Kidney tubule cell (primary cell): Measurements from ENCODE around the gene DTNB.
"Not testable (repeated sequence)": the region's sequence is repeated elsewhere in the genome, so short reads cannot be mapped to it uniquely, and the experiment has no call there.

Experiments used
- DNase-seq: peaks from one replicate; pipeline ENCODE4 v3.0.0-alpha.2; 2018; ENCODE audit warnings: low spot score

Gene DTNB

DNA sequence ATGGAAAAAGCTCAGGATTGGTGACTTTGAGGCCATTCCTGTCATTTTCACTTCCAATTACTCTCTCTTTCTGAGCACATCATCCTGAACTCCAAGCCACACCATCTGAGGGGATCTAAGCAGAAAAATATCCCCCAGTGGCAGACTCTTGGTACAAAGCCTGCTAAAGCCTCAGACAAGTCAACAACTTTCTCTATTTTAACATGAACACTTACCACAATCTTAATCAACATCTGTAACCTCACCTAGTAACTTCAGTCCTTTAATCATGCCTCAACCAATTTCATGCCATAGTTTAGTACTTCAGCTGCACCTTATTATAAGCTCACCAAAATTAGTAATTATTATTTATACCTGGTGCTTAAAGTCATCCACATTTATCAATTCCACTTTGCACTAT is 128.9 kb downstream of the DTNB start:
- no peak for DNase-seq

DNA sequence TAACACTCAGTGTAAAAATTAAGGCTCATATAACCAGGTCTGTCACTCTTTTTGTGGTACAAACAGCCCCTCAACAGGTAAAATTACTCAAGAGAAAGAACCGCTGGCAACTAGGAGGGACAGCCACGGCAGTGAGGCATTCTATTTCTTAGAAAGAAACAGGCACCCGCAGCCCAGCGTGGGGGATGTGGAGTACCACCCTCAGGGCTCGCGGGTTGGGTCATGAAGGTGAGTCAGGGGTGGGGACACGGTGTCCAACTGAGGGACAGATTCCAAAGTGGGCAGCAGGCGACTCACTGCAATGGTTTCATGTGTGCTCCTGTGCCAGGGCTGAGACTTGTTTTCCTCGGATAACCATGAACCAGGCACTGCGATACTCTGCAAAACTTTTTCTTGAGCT is 129.4 kb downstream of the DTNB start:
- DNase-seq: no peak

DNA sequence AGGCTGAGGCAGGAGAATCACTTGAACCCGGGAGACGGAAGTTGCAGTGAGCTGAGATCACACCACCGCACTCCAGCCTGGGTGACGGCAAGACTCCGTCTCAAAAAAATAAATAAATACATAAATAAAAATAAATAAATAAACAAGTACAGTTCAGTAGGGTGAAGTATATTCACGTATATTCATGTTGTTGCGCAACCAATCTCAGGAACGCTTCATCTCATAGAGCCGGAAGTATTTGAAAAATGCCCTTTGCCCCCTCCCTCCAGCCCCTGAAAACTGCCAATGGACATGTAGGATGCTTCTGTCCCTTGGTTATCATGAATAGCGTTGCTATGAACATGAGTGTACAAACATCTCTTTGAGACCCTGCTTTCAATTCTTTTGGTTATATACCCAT is 132.0 kb downstream of the DTNB start:
- DNase-seq: no peak

DNA sequence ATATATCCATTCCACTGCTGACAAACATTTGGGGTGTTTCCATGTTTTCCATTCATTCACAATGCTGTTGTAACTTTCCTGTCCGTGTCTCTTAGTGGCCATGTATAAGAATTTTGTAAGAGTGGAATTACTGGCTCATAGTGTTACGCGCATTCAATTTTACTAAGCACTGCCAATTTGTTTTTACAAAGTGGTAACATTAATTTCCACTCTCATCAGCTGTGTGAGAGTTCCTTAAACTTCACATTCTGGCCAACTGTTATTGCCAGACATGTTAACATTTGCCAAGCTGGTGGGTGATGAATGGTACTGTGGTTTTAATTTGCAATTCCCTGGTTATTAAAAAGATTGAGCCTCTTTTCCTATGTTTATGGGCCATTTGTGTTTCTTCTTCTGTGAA is 134.2 kb downstream of the DTNB start:
- no peak for DNase-seq

DNA sequence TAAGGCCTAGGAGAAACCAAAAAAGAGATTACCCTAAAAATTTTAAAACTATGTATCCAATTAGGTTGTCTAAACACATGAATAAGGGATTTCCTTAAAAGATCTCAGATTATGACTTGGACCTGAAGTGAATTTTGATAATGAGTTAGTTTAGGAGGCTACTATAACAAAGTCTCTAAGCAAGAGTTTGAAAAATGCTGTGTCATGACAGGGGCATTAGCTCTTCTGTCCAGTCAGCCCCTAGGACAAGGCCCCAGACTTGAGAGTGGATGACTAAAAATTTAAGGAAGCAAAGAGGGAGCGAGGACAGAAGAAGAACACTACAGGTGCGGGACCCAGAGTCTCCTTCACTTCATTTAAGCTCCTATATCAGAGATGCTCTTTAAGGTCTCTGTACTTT is 135.9 kb downstream of the DTNB start:
- DNase-seq: no peak

DNA sequence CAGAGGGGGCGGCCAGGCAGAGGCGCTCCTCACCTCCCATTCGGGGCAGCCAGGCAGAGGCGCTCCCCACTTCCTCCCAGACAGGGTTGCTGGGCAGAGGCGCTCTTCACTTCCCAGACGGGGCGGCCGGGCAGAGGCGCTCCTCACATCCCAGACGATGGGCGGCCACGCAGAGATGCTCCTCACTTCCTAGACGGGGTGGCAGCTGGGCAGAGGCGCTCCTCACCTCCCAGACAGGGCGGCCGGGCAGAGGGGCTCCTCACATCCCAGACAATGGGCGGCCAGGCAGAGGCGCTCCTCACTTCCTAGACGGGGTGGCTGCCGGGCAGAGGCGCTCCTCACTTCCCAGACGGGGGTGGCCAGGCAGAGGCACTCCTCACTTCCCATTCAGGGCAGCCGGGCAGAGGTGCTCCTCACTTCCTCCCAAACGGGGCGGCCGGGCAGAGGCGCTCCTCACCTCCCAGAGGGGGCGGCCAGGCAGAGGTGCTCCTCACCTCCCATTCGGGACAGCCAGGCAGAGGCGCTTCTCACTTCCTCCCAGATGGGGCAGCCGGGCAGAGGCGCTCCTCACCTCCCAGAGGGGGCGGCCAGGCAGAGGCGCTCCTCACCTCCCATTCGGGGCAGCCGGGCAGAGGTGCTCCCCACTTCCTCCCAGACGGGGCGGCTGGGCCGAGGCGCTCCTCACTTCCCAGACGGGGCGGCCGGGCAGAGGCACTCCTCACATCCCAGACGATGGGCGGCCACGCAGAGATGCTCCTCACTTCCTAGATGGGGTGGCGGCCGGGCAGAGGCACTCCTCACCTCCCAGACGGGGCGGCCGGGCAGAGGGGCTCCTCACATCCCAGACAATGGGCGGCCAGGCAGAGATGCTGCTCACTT is 137.7 kb downstream of the DTNB start:
- not testable (repeated sequence) for DNase-seq

DNA sequence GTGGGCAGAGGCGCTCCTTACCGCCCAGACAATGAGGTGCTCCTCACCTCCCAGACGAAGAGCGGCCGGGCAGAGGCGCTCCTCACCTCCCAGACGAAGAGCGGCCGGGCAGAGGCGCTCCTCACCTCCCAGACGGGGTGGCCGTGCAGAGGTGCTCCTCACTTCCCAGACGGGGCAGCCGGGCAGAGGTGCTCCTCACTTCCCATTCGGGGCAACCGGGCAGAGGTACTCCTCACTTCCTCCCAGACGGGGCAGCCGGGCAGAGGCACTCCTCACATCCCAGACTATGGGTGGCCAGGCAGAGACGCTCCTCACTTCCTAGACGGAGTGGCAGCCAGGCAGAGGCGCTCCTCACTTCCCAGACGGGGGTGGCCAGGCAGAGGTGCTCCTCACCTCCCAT is 138.4 kb downstream of the DTNB start:
- not testable (repeated sequence) for DNase-seq

DNA sequence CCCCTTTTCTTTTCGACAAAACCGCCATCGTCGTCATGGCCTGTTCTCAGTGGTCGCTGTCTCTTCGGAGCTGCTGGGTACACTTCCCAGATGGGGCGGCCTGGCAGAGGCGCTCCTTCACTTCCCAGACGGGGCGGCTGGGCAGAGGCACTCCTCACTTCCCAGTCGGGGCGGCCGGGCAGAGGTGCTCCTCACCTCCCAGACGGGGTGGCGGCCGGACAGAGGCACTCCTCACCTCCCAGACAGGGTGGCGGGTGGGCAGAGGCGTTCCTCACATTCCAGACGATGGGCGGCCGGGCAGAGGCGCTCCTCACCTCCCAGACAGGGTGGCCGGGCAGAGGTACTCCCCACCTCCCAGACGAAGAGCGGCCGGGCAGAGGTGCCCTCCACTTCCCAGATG is 138.9 kb downstream of the DTNB start:
- DNase-seq: no peak

DNA sequence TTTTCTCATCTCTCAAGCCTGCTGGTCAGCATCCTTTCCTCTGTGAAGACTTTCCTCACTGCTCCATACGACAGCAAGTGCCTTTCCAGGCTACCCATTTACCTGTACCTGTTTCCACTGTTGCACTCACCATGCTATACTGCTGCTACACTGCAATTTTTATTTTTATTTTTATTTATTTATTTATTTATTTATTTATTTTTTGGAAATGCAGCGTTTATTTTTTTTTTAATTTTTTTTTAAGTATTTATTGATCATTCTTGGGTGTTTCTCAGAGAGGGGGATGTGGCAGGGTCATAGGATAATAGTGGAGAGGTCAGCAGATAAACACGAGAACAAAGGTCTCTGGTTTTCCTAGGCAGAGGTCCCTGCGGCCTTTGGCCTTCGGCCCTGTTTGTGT is 139.6 kb downstream of the DTNB start:
- DNase-seq: not testable (repeated sequence)

DNA sequence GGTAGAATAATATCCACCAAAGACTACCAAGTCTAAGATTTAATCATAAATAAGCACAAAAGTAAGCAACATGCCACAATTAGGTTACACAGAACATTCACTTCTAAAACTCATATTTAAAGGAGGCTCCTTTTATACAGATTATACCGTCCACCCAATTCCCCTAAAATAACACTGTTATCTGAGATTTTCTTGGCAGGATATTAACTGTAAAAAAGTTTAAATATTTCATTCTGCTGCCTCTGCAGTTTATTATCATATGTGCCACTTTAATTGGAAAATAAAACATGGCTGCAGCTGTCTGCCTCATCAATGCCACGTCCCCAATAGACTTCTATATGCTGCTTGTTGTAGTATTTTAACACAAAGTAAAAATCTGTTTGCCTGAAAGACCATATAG is 140.9 kb downstream of the DTNB start:
- DNase-seq: no peak

DNA sequence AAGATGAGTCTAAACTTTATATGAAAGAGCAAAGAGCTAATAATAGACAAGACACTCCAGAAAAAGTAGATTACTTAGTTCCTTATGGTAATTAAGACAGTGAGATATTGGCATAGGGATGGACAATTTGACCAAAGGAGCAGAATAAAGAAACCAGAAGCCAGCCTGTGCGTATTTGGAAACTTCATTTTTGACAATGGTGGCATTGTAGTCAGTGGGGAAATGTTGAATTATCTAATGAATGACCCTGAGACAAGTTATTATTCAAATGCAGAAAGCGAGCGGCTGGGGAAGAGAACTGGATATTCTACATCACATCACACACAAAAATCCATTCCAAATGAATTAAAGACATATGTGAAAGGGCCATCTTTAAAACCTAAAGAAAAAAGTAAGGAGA is 144.3 kb downstream of the DTNB start:
- no peak for DNase-seq

DNA sequence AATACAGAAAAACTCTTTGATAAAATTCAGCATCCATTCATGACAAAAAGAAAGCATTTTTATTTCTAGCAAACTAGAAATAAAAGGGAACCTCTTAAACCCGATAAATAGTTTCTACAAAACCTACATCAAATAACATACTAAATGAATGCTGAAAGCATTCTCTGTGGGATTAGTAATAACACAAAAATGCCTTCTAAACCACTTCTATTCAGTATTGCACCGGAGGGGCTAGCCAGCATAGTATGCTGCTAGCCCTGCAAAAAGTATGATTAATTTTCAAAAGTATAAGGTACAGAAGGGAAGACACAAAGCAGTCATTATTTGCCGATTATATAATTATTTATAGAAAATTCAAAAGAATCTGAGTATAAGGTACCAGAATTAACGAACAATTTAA is 145.2 kb downstream of the DTNB start:
- DNase-seq: peak; percentile 18

DNA sequence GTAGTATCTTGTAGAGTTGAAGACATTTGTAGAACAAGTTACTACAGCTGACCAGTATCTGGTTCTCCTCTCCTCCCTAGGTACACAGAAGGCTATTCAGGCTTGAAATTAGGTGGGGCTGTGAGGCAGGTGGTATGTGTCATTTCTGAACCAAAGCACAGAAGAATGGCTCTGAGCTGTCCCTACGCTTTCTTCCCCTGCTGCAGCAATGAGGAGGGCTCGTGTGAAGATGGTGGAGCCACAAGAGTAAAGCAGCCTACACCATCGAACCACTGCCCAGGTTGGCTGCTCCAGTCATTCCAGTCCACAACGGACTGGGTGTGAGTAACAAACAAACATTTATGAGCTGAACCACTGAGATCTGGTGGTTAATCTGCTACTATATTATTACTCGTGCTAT is 148.9 kb downstream of the DTNB start:
- no peak for DNase-seq

DNA sequence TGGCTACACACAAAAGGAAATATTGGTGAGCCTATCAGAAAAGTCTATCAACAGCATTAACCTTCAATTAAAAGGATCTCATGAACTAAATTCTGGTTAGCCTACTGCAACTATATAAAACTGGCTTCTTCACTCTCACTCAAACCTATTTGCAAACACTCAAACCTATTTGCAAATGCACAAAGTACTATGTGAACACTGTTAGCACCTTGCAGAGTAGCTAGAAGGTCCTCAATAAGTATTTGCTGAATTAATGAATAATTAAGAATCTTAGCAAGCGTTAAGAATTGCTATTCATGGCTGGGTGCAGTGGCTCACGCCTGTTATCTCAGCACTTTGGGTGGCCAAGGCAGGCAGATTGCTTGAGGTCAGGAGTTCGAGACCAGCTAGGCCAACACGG is 150.3 kb downstream of the DTNB start:
- DNase-seq: no peak

DNA sequence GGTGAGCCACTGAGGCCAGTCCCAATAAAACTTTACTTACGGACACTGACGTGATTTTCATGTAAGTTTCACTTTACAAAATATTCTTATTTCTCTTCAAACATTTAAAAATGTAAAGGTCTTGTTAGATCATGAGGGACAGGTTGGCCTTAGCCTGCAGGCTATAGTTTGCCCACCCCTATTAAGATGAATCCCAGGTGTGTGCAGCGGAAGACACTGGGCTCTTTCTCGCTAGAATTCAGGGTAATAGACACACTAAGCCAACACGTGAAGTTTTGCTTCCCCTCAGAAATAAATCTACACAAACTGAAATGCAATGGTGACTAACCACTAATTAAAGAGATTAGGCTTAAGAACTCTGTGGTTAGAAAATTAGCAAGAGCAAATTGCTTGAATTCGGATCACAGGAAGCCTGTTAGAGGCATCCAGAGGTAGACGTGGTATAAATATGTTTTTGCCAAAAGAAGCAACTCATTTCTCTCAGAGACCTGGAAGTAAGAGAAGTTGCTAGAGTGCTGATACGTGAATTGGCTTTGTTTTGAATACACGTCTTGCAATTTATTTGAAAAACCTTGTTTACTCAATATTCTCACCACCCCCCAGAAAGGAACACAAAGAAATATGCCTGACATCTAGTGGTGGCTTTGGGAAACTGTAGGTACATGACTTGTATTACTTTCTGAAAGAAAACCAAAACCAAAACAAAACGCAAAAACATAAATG is 151.6 kb downstream of the DTNB start:
- DNase-seq: peak; percentile 68

DNA sequence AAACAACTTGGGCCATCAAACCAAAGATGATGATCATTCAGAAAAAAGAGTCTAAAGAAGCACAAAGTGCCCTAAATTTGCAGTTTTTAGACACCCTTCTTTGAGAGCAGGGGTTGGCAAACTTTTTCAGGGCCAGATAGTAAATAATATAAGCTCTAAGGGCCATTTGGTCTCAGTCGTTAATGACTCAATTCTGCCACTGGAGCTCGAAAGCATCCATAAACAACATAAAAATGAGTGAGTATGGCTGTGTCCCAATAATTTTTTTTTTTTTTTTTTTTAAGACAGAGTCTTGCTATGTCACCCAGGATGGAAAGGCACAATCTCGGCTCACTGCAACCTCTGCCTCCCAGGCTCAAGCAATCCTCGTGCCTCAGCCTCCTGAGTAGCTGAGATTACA is 152.3 kb downstream of the DTNB start:
- DNase-seq: no peak

DNA sequence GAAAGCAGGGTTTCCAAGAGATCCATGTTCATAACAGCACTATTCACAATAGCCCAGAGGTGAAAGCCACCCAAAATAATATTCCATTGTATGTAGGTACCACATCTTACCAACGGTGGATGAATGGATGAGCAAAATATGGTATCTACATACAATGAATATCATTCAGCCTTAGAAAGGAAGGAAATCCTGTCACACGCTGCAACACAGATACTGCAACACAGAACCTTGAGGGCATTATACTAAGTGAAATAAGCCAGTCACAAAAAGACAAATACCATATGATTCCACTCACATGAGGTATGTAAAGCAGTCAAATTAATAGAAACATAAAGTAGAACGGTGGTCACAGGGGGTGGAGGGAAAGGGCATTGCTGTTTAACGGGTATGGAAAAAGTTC is 155.7 kb downstream of the DTNB start:
- no peak for DNase-seq

DNA sequence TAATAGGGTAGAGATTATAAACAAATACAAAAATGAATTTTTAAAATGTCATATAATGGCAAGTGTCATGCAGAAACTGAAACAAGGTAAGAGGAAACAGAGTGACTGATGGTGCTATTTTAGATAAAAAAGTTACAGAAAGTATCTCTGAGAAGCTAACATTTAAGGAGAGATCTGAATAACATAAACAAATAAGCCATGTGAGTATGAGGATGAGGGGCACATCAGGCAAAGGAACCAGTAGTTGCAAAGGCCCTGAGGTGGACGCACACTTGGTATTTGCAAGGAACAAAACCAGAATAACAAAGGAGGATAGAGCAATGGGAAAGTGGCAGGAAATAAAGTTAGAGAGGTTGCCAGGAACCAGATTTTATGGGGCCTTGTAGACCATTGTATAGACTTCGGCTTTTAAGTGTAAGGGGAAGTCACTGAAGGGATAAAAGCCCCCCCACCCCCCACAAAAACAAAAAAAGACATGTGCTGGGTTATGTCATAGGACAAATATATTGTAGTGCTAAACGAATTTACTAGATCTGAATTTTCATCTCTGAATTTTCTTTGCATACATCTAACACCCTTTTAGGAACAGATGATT is 159.2 kb downstream of the DTNB start:
- no peak for DNase-seq

DNA sequence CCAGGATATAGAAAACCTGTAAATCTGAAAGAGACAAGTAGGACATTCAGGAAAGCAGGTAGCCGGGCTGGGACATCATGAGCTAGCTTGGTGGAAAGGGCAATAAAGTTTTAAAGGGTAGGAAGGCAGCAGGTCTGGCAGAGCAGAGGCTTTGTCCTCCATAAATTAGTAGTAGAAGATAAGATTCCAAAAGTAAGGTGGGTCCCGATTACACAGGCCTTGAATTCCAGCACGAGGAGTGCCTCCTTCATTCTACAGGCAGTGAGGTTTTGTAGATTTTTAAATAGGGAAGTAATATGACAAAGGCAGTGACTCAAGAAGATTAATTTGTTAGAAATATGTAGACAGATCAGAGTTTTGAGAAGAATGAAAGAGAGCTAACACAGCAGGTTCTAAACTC is 160.7 kb downstream of the DTNB start:
- DNase-seq: no peak

DNA sequence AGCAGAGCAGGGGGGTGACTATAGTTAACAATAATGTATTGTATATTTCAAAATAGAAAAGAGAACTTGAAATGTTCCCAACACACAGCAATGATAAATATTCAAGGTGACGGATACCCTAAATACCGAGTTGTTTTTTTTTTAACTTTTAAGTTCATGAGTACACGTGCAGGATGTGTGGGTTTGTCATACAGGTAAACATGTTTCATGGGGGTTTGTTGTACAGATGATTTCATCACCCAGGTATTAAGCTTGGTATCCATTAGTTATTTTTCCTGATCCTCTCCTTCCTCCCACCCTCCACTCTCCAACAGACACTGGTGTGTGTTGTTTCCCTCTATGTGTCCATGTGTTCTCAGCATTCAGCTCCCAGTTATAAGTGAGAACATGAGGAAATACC is 167.2 kb downstream of the DTNB start:
- DNase-seq: peak; percentile 21

DNA sequence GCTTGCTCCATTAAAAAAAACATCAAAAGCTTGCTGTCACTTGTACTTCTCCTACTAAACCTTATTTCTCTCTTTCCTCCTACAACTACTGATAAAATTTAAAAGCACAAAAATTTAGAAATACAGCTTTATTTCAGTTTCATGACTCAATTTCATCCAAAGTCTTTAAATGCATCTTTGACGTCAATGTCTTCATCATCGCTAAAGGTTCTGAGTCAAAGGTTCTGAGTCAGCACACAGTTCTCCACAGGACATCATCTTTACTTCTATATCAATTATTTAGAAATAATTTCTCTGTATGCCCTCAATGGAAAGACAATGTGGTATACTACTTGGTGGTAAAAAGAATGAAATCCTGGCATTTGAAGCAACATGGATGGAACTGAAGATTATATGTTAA is 167.8 kb downstream of the DTNB start:
- DNase-seq: no peak

DNA sequence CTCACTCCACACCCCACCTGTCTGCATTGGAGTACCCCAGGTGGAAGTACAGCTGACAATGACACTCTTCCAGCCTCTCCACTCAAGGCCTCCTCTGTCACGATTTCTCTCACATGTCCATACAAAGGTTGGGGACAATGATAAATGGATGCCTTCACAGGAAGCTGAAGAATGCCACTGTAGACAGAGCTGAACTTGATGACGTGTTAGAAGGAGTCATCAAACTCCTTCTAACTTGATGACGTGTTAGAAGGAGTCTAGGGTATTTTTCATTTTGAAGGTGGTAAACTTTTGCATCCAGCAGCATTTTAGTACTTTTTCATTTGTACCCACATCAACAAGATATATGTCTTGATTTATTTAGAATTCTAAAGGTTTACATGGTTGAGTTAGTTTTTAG is 168.2 kb downstream of the DTNB start:
- no peak for DNase-seq

DNA sequence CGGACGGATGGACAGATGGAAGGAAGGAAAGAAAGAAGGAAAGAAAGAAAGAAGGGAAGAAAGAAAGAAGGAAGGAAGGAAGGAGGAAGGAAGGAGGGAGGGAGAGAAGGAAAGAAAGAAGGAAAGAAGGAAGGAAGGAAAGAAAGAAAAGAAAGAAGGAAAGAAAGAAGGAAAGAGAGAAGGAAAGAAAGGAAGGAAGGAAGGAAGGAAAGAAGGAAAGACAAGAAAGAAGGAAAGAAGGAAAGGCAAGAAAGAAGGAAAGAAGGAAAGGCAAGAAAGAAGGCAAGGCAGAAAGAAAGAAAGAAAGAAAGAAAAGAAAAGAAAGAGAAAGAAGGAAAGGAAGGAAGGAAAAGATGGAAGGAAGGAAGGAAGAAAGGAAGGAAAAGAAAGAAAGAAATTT is 169.1 kb downstream of the DTNB start:
- DNase-seq: no peak
